Mesenteric fat pad (tissue), 1 donor: ENCODE results near the gene C2orf49. TPM values are rescaled to one million over a fixed set of nuclear protein-coding genes. Genes with fewer than 3 reads are reported as not detected.

Source experiments
- DNase-seq: peaks from one replicate; pipeline ENCODE4 v3.0.0-alpha.2; 2020; ENCODE audit warnings: low spot score
- total RNA-seq: library from RNA; stranded (reverse); fragmentation: NEBNext Ultra II Directional; extraction: Animal tissue kit (Norgen Biotek cat#: 25700); gene quantifications from one replicate; pipeline ENCODE4 v1.2.1, GENCODE V29; 2021
- donor health status: DM: yes; HTN: yes; CAD: no.

Gene C2orf49
- total RNA-seq, 1 donor from 2014 or later, result 12.8 TPM

DNA sequence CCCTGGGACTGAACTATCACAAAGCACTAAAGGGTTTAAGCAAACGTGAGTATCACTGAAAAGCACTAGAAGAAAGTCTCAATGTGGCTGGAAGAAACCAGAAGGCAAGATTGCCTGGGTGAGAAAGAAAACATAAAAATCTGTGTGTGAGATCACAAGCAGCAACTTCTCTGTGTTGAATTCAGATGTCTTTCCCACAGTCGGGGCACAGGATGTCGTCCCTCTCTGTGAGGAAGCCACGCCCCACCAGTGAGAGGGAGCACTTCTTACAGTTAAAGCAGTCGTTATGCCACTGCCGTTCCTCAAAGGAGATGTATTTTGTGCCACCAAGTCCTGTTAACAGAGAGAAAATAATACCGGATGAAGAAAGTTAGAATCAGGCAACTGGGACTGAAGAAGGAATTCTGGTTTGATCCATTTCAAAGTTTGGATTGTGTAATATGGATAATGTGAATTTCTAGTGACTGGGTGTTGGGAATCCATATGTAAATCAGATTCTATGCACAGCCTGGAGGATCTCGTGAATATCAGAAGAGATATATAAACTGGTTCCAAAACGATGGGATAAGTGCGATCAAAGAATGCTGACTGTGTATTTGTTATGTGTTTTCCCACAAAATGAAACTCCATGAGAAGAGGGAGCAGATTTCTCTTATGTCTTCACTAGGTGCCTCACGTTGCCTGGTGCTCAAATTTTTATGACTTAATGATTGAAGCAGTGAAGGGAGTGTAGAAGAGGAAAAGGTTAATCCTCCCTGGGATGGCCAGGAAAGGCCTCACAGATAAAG lies 24.0 kb downstream of the C2orf49 start:
- no peak for DNase-seq

GRCh38 chr2:105362862-105363591 lies 25.7 kb downstream of the C2orf49 start:
- no peak for DNase-seq

GRCh38 chr2:105364436-105365139 lies 27.2 kb downstream of the C2orf49 start:
- no peak for DNase-seq

DNA sequence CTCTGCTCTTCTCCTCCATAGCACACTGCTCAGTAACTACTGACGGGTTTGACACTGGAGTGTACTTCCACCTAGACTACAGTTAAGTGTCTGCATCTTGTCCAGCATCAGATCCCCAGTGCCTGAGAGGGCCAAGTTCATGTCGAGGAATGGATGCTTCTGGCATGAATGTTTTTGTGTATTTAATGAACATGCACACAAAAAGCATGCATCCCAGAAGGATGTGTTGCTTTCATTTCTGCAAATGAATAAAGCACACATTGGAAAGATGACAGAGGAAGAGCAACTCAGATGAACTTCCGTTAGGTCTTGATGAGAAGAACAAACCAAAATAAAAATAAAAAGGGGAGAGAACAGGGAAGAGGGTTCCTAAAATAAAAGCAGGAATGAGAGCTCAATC lies 27.9 kb downstream of the C2orf49 start:
- DNase-seq, result no peak

- DNase-seq, result no peak
Observed at GRCh38 chr2:105368759-105369408, 31.5 kb downstream of the C2orf49 start.

GRCh38 chr2:105369777-105370690 lies 32.7 kb downstream of the C2orf49 start:
- peak; percentile 93 for DNase-seq

DNA sequence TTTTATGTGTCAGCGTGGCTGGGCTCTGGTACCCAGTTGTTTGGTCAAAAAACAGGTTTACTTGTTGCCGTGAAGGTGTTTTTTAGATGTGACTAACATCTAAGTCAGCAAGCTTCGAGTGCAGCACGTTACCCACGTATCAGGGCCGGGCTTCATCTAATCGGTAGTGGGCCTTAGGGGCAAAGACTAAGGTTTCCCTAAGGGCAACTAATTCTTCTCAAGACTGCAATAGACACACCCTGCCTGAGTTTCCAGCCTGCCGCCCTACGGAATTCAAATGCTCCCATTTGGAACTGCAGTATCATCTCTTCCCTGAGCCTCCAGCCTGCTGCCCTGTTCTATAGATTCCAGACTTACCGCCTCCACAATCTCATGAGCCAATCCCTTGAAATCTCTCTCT lies 33.8 kb downstream of the C2orf49 start:
- no peak for DNase-seq

DNA sequence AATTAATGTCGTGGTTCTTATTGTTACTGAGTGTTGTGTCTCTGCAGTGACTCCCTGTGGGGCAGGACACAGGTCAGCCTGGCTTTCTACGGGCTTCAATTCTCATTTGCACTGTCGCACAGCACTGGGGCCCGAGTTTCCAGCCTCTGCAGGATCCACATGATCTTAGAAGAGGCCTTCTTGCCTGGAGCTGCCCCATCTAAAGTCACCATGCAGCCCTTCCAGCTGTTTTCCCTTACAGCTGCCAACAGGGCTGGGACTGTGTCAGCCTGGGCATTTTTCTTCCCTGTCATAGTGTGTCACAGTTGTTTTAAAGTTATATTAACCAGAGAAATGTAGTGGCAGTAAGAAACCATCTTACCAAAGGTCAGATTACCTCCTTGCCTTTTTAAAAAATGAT lies 34.5 kb downstream of the C2orf49 start:
- DNase-seq, result no peak

- no peak for DNase-seq
Observed at GRCh38 chr2:105373344-105373781, 36.0 kb downstream of the C2orf49 start.

DNA sequence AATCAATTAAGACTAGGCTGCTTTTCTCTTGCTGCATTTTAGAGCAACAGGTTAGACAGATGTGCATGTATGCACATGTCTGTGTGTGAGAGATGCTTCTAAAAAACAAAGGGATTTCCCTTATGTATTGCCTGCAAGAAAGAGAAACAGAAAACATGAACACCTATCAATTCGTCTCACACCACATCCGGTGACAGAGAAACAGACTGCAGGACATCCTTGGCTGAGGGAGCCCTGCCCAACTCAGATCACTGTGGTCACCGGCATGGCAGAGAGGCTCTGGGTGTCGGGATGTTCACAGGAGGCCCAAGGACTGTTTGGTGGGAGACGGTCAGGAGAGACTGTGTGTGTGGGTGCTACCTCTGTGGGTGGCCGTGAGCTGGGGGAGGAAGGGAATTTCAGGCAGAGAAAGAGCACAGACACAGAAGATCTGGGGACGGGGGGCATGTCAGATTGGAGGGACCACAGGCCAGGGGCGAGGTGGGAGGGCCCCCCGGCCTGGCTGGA lies 36.6 kb downstream of the C2orf49 start:
- no peak for DNase-seq

GRCh38 chr2:105375001-105375561 lies 37.7 kb downstream of the C2orf49 start:
- DNase-seq, result no peak

DNA sequence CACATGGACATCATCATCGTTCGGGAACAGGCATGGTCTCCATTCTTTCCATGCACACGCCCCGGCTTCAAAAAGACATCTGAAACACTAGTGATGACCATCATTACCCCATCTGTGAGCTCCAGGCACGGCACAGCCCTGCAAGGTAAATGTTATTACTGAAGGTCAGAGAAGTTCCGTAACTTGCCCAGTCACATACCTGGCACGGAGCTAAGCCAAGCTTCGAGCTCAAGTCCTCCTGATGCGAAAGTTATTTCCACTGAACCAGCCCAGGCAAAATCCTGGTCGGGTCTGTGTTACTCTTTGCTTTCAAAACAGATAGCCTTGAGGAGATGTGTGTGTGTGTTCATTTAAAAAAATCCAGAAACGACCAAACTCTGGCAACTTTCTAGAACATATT lies 38.7 kb downstream of the C2orf49 start:
- DNase-seq, result no peak

DNA sequence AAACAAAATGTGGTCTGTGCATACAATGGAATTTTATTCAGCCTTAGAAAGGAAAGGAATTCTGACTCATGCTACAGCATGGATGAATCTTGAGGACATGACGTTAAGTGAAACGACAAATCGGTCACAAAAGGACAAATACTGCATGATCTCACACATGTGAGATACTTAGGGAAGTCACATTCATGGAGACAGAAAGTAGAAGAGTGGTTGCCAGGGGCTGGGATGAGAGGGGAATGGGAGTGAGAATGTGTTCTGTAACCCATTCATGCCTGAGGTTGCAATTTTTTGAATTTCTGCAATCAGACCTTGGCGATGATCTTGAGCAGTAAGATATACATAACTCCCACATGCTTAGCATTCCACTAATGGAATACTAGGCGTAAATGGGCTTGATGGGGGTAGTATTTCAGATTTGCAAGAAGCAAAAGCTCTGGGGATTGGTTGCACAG lies 39.5 kb downstream of the C2orf49 start:
- DNase-seq, result no peak

DNA sequence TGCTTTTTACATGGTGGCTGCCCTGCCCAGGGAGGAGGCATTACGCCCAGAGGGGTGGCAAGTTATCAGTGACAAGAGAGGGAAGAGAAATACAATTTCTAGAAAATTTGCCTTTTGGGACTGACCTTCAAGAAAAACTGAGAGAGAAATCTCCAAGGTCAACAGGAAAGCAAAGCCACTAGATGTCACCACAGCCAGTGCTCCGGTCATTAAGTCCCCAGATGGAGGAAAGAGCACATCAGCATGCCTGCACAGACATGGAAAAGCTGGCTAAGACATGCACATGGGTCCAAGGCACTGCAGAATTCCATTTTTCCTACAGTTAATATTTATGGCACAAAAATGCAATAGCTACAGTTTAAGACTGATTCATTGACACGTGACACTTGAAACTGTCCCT lies 40.5 kb downstream of the C2orf49 start:
- DNase-seq, result no peak

GRCh38 chr2:105378276-105378840 lies 41.0 kb downstream of the C2orf49 start:
- DNase-seq, result no peak

DNA sequence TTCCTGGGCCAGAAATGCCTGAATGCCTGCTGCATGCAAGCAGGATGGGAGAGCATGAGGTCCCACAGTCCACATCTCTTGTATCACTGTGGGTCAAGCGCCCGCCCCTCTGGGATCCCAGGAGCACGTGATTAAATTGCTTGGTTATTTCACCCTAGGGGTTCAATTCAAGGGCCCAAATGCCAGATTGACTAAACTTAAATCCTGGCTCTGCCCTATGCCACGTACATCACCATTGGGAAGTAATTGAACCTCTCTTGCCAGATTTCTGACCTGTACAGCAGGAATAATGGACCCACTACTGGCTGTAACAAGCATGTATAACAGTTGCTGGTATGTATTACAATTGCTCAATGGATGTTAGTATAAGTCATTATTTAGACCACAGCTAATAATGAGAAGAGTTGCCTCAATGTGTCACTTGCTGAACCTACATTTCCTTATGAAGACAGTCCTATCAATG lies 41.6 kb downstream of the C2orf49 start:
- DNase-seq, result no peak

DNA sequence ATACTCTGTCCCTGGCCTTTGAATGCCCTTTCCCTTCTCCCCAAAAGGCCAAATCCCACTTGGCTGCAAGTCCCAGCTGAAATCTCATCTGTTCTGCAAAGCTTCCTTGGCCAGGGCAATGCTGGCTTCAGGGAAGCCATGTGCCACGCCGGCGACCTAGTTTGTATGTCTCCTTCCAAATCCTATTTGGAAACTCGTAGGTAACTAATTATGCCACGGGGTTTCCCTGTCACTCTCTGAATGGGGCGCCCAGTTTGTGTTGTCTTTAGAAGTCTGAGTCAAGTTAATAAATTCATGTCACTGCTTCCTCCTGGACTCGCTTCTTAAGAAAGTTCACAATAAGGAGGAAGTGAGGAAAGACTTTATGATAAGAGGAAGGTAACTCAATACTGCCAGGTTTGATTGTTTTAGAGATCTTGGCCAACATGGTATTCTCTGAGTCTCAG lies 42.4 kb downstream of the C2orf49 start:
- DNase-seq, result no peak

- no peak for DNase-seq
Observed at GRCh38 chr2:105380432-105381100, 43.2 kb downstream of the C2orf49 start.
